Thyroid gland (tissue), 4 donors: ENCODE measurements around the gene KCNMA1. TPM values are rescaled to one million over a fixed set of nuclear protein-coding genes. Genes with fewer than 3 reads are reported as not detected.

ENCODE experiments used
- DNase-seq, 2 donors: peaks; one replicate each; pipeline ENCODE4 v3.0.0-alpha.2; 2019
- H3K27ac ChIP-seq, 3 donors: fragments of 200-600 bp; sonication (generic); 1 replicate in 2 of 3; 2 replicates in 1 of 3; pipeline ENCODE4 v1.5.1; 2016 to 2019; ENCODE audit warnings: mild to moderate bottlenecking in 1 of 3, moderate library complexity in 1 of 3
- H3K27me3 ChIP-seq: fragments of 200-600 bp; sonication (generic); one replicate; pipeline ENCODE4 v1.5.1; 2019
- H3K36me3 ChIP-seq, 2 donors: fragments of 200-600 bp; sonication (generic); one replicate each; pipeline ENCODE4 v1.5.1; 2016 to 2019
- H3K4me1 ChIP-seq, 2 donors: fragments of 200-600 bp; sonication (generic); one replicate each; pipeline ENCODE4 v1.5.1; 2017 to 2019
- H3K4me3 ChIP-seq, 3 donors: fragments of 200-600 bp; sonication (generic); replicated peaks in 1 of 3; 1 replicate in 2 of 3; 2 replicates in 1 of 3; pipeline ENCODE4 v1.5.1; 2016; ENCODE audit warnings: mild to moderate bottlenecking in 1 of 3
- H3K9me3 ChIP-seq: fragments of 200-600 bp; sonication (generic); one replicate; pipeline ENCODE4 v1.5.1; 2017
- CTCF ChIP-seq, 6 experiments: fragments of 200-600 bp in 3 of 6; fragments of 450-650 bp in 3 of 6; sonication (generic) in 3 of 6; IDR thresholded peaks; one replicate each; pipeline ENCODE4 v1.5.1; 2016 to 2019; ENCODE audit warnings: antibody characterized with exemption in 6 of 6, mild to moderate bottlenecking in 2 of 6, inconsistent platforms in 1 of 6, moderate library complexity in 1 of 6
- POLR2A ChIP-seq, 2 donors: fragments of 450-650 bp; IDR thresholded peaks; one replicate each; pipeline ENCODE4 v1.6.1; 2017; ENCODE audit warnings: antibody characterized with exemption in 2 of 2, mild to moderate bottlenecking in 2 of 2, moderate library complexity in 1 of 2
- WGBS, 2 donors: methylation state at CpG; one replicate each; pipeline ENCODE4 v1.1.5; 2017; 5-methylcytosine and 5-hydroxymethylcytosine counted together
- intact Hi-C: fragments of 100-400 bp; cut with DNase I; formaldehyde crosslinking; loops from one replicate; pipeline ENCODE4 v1.15.1; 2023
- total RNA-seq, 4 donors: library from RNA; depleted of rRNA; stranded (reverse); fragments of >200 nt; gene quantifications; one replicate each; pipeline ENCODE4 v1.2.3, GENCODE V29; 2016

The KCNMA1 gene
- total RNA-seq, 4 donors from 2014 or later, result 2.5 to 5.1 (median 3.6) TPM

DNA sequence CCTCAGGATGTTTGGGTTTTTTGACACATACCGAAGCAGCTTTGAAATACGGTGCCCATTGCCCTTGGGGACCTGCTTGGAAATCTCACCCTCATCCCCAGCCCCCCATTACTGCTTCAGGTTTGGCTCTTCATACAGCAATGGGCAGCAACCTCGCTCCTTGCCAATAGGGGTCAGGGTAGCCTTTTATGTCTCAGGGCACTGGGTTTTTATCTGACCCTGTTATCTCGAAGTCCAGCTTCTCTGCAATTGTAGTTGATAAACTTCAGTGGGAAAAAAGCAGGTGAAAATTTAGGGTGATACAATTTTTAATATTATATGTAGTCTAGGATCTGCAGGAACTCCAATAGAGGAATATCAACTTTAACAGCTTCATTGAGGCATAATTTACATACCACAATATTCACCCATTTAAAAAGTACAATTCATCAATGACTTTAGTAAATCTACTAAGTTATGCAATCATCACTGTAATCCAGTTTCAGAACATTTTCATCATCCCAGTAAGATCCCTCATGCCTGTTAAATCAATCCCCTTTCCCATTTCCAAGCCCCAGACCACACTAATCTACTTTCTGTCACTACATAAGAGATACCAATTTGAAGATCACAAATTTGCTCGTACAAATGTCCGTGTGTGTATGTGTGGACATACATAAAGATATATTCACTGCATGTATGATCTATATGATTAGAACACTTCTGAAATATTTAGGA lies 386.2 kb downstream of the KCNMA1 start:
- Histone ChIP-seq H3K4me3 (no peak overlapping the region), H3K27me3 (no peaks in the 10 kb centered on the region), H3K4me1 (peaks cover 0 to 9% of the 10 kb centered on the region in 2 donors), H3K27ac (no peak overlapping the region), H3K9me3 (no peaks in the 10 kb centered on the region), H3K36me3 (no peaks in the 10 kb centered on the region)
- no peak for DNase-seq
- TF ChIP-seq CTCF (IDR thresholded peaks at IDR 0.05) (peak in 1 of 6 experiments; percentile 13), POLR2A (IDR thresholded peaks at IDR 0.05) (no peak)
- 69 to 73% methylated on average over 6 of the region's 6 CpGs for WGBS, 2 donors
- intact Hi-C loops, result no loop called here

DNA sequence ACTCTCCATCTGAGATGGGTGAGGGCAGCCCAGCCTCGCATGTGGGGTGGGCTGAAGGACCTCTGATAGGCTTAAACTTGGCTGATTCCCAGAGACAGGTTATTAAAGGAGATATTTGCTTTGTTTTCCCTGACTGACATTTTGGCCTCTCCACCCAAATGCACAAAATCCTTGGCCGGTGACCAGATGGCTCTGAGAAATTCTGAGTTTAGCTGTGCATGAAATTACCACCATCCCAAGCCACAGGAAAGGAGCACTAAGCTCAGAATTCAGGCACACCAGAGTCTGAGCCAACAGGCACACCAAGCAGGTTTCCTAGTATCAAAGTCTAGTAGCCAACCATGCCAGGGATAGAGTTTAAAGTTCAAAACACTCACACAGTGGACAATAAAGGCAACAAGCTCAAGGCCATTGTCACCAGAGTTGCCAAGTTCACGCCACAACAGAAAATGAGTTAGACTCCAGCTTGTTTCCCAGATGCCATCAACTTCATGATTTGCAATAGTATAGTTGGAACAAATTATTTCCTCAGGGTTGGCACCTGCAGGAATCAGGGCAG lies 387.6 kb downstream of the KCNMA1 start:
- intact Hi-C loops, result no loop called here
- TF ChIP-seq CTCF (IDR thresholded peaks at IDR 0.05) (no peak), POLR2A (IDR thresholded peaks at IDR 0.05) (no peak)
- H3K36me3 ChIP-seq, result no peaks in the 10 kb centered on the region
- no peaks in the 10 kb centered on the region for H3K27me3 ChIP-seq
- H3K4me3 ChIP-seq, result no peak overlapping the region
- H3K9me3 ChIP-seq, result no peaks in the 10 kb centered on the region
- H3K4me1 ChIP-seq, result peaks cover 0 to 9% of the 10 kb centered on the region in 2 donors
- H3K27ac ChIP-seq, result no peak overlapping the region
- peak; percentile 62 to 75 for DNase-seq
- 42 to 46% methylated on average over 3 of the region's 3 CpGs for WGBS, 2 donors

DNA sequence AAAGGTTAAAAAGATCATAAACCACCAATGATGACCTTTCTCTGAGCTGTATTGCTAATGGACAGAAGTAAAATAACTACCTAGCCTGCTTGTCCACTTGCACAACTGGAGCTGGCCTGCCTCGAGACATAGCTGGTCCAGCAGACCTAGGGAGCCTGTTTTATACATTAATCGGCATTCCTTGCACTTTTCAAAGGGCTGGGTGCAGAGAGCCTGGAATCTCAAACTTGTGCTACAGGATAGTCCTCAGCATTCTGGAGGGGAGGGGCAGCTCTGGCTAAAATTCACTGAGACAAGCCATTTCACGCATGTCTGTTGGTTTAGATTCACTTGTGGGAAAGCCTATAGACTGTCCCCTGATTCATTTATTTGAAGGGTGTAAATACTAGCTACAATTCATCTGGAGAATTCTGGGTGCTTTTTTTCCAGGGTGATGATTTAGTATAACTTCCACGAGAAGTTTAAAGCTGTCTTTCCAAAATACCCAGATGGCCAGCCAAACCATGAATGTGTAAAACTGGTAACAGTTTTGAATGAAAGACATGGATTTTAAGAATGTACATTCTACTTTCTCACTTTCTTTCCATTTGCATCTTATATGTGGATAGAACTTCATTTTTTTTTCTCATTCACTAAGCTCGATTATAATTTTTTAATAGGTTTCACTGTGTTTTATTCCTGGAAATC lies 389.4 kb downstream of the KCNMA1 start:
- no peak overlapping the region for H3K27ac ChIP-seq
- intact Hi-C loops, result no loop called here

DNA sequence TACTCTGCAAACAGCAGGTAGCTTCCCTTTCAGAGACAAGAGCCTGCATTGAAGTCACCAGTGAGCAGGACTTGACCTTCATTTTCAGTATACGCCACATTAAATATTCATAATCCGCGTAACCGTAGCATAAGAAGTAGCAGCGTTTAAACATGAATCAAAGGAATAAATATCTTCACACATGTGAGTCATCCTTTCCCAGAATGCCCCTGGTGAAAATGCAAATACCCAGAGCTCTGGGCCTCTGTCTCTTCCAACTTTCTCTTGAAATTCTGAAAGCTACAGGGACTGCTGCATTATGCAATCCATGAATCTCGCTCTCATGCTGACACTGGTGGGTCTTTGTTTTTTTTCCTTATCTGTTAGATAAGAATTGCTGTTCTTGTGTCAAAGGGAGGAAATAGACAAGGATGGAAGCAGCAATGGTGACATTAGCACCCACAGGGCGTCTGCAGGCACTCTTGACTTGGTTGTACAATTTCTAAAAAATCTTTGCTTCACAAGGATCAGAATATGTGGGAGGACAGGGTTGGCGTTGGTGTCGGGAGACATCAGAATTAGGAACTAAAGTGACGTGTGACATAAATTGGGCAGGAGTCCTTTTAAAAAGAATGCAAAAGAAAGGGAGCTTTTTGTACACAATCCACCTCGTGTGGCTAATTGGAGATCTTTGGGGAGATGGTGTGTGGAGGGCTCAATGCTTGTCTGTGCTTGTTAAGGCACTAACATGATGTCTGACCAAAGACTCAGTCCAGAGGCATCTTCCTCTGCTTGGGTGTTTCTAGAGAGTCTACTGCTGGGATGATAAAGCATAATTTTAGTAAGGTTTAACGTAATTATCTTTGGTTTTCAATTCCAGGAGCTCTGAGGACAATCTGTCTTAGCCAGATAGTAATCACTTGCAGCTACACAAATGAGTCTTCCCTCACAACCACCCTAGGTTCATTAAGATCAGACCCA lies 390.3 kb downstream of the KCNMA1 start:
- no peak overlapping the region for H3K27ac ChIP-seq
- H3K4me3 ChIP-seq, result no peak overlapping the region
- H3K9me3 ChIP-seq, result no peaks in the 10 kb centered on the region
- peaks cover 4 to 15% of the 10 kb centered on the region in 2 donors for H3K4me1 ChIP-seq
- WGBS, 2 donors, result 75 to 79% methylated on average over 12 of the region's 12 CpGs
- intact Hi-C loops, result no loop called here
- H3K27me3 ChIP-seq, result no peaks in the 10 kb centered on the region
- DNase-seq, result no peak
- no peak for TF ChIP-seq POLR2A (IDR thresholded peaks at IDR 0.05)
- no peak for TF ChIP-seq CTCF (IDR thresholded peaks at IDR 0.05)
- no peaks in the 10 kb centered on the region for H3K36me3 ChIP-seq

More for the DNA sequence above, 389.4 kb downstream of the KCNMA1 start:
- whole genome bisulfite sequencing, 2 donors, result 78 to 85% methylated on average over 5 of the region's 5 CpGs
- DNase-seq, result no peak
- Histone ChIP-seq H3K27me3 (no peaks in the 10 kb centered on the region), H3K36me3 (no peaks in the 10 kb centered on the region), H3K9me3 (no peaks in the 10 kb centered on the region), H3K4me1 (peaks cover 3 to 9% of the 10 kb centered on the region in 2 donors), H3K4me3 (no peak overlapping the region)
- TF ChIP-seq CTCF (IDR thresholded peaks at IDR 0.05) (no peak), POLR2A (IDR thresholded peaks at IDR 0.05) (no peak)
